Measurements from ENCODE around the gene COL1A2. TPM values are rescaled to one million over a fixed set of nuclear protein-coding genes. Genes with fewer than 3 reads are reported as not detected.

Gene COL1A2
- total and polyA plus RNA-seq, 2 donors (not counting 1 experiment from before 2014, with no cell fraction given), result 0.46 to 0.47 TPM

GRCh38 chr7:94444813-94445212 is 50.1 kb downstream of the COL1A2 start:
- Histone ChIP-seq H2AFZ (ENCODE audit: insufficient read depth, low read depth, low read length, poor library complexity, severe bottlenecking) (no peak overlapping the region), H3K27me3 (replicated peaks in 1 of 4; ENCODE audit: control extremely low read depth in 1 of 4, control insufficient read depth in 3 of 4, insufficient read depth in 4 of 4, low read length in 3 of 4) (peaks cover 0 to 9% (median 0%) of the 10 kb centered on the region in 4 experiments), H3K9me3 (ENCODE audit: control extremely low read depth in 1 of 3, control insufficient read depth in 2 of 3, insufficient read depth in 1 of 3, low read length in 2 of 3) (peaks cover 0 to 4% (median 0%) of the 10 kb centered on the region in 3 donors), H3K36me3 (replicated peaks in 1 of 2; ENCODE audit: control extremely low read depth in 1 of 2, control insufficient read depth in 1 of 2, extremely low read depth in 1 of 2, insufficient read depth in 2 of 2, low read length in 1 of 2) (no peaks in the 10 kb centered on the region), H3K27ac (ENCODE audit: low read length in 2 of 2) (no peak overlapping the region), H3K4me3 (ENCODE audit: control extremely low read depth in 1 of 5, extremely low read depth in 1 of 5, insufficient read depth in 1 of 5, low read depth in 2 of 5, low read length in 4 of 5) (no peak overlapping the region), H4K20me1 (ENCODE audit: control insufficient read depth, insufficient read depth, low read length, poor library complexity, severe bottlenecking) (no peaks in the 10 kb centered on the region), H3K79me2 (ENCODE audit: control insufficient read depth, insufficient read depth, low read length) (no peaks in the 10 kb centered on the region), H3K4me2 (replicated peaks; ENCODE audit: low read depth, low read length, poor library complexity, severe bottlenecking) (no peak overlapping the region), H3K4me1 (ENCODE audit: control insufficient read depth in 2 of 2, insufficient read depth in 2 of 2, low read length in 2 of 2) (no peaks in the 10 kb centered on the region), H3K9ac (ENCODE audit: low read length) (no peak overlapping the region)
- Mint-ChIP-seq H3K4me3 (no peak overlapping the region), H3K4me1 (no peaks in the 10 kb centered on the region), H3K27ac (no peak overlapping the region), H3K9me3 (ENCODE audit: insufficient read depth) (no peaks in the 10 kb centered on the region), H3K27me3 (peaks cover 16% of the 10 kb centered on the region)
- POLR2A ChIA-PET, result no interaction called here
- TF ChIP-seq EZH2 (IDR thresholded peaks at IDR 0.05; ENCODE audit: borderline replicate concordance, insufficient read depth, low read depth, low read length, poor library complexity, severe bottlenecking), result no peak
- TF ChIP-seq, protein P1, sequence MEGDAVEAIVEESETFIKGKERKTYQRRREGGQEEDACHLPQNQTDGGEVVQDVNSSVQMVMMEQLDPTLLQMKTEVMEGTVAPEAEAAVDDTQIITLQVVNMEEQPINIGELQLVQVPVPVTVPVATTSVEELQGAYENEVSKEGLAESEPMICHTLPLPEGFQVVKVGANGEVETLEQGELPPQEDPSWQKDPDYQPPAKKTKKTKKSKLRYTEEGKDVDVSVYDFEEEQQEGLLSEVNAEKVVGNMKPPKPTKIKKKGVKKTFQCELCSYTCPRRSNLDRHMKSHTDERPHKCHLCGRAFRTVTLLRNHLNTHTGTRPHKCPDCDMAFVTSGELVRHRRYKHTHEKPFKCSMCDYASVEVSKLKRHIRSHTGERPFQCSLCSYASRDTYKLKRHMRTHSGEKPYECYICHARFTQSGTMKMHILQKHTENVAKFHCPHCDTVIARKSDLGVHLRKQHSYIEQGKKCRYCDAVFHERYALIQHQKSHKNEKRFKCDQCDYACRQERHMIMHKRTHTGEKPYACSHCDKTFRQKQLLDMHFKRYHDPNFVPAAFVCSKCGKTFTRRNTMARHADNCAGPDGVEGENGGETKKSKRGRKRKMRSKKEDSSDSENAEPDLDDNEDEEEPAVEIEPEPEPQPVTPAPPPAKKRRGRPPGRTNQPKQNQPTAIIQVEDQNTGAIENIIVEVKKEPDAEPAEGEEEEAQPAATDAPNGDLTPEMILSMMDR (IDR thresholded peaks at IDR 0.05), result no peak
- no peak for ATAC-seq (ENCODE audit: low read depth)
- CTCF ChIA-PET, result interaction anchor here (0.9 to 9.0 kb wide), 5 partner anchors 7 to 1032 kb away, joined by 3 to 246 read pairs (median 7); no protein-coding TSS in a partner anchor
- intact Hi-C loops (cut with micrococcal nuclease), result loop anchor here (5.0 kb wide), 2 partner anchors 212 to 802 kb away; partner anchors contain the start of gene SGCE
- DNase-seq, result no peak
- WGBS (ENCODE audit: insufficient coverage), result no CpG with 5 or more reads among the region's 2 CpGs

DNA sequence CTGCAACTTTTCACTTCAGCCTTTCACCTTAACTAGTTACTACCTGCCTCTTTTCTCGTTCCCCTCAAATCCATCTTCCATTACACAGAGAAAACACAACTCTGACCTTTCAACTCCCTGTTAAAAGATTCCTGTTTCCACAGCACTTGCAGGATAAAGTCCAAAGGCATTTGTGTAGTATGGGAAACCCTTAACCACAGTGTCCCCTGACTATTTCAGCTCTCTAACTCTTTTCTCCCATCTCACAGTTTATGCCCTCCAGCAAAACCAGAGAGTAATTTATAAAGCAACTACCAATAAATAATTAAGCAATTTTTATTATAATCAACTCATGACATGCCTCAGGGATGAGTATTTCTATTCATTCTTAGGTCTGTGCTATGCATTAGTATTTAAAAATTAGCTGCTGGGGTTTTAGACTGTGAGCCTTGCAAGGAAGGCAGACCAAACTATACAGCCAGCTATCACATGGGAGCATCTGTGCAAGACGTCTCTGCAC is 51.0 kb downstream of the COL1A2 start:
- Histone ChIP-seq H3K4me3 (ENCODE audit: control extremely low read depth in 1 of 5, extremely low read depth in 1 of 5, insufficient read depth in 1 of 5, low read depth in 2 of 5, low read length in 4 of 5) (no peak overlapping the region), H3K27ac (ENCODE audit: low read length in 2 of 2) (no peak overlapping the region), H3K9ac (ENCODE audit: low read length) (no peak overlapping the region), H4K20me1 (ENCODE audit: control insufficient read depth, insufficient read depth, low read length, poor library complexity, severe bottlenecking) (no peaks in the 10 kb centered on the region), H3K36me3 (replicated peaks in 1 of 2; ENCODE audit: control extremely low read depth in 1 of 2, control insufficient read depth in 1 of 2, extremely low read depth in 1 of 2, insufficient read depth in 2 of 2, low read length in 1 of 2) (no peaks in the 10 kb centered on the region), H2AFZ (ENCODE audit: insufficient read depth, low read depth, low read length, poor library complexity, severe bottlenecking) (no peak overlapping the region), H3K4me1 (ENCODE audit: control insufficient read depth in 2 of 2, insufficient read depth in 2 of 2, low read length in 2 of 2) (no peaks in the 10 kb centered on the region), H3K27me3 (replicated peaks in 1 of 4; ENCODE audit: control extremely low read depth in 1 of 4, control insufficient read depth in 3 of 4, insufficient read depth in 4 of 4, low read length in 3 of 4) (peaks cover 0 to 9% (median 0%) of the 10 kb centered on the region in 4 experiments), H3K4me2 (replicated peaks; ENCODE audit: low read depth, low read length, poor library complexity, severe bottlenecking) (no peak overlapping the region), H3K9me3 (ENCODE audit: control extremely low read depth in 1 of 3, control insufficient read depth in 2 of 3, insufficient read depth in 1 of 3, low read length in 2 of 3) (peaks cover 0 to 4% (median 0%) of the 10 kb centered on the region in 3 donors), H3K79me2 (ENCODE audit: control insufficient read depth, insufficient read depth, low read length) (no peaks in the 10 kb centered on the region)
- POLR2A ChIA-PET, result no interaction called here
- ATAC-seq (ENCODE audit: low read depth), result no peak
- Mint-ChIP-seq H3K27ac (no peak overlapping the region), H3K27me3 (peaks cover 16% of the 10 kb centered on the region), H3K9me3 (ENCODE audit: insufficient read depth) (no peaks in the 10 kb centered on the region), H3K4me1 (no peaks in the 10 kb centered on the region), H3K4me3 (no peak overlapping the region)
- no peak for DNase-seq
- intact Hi-C loops (cut with micrococcal nuclease), result loop anchor here (5.0 kb wide), 2 partner anchors 212 to 802 kb away; partner anchors contain the start of gene SGCE
- 100% methylated on average over 1 of the region's 2 CpGs for WGBS (ENCODE audit: insufficient coverage)
- TF ChIP-seq, protein P1 (IDR thresholded peaks at IDR 0.05), result no peak
- no peak for TF ChIP-seq EZH2 (IDR thresholded peaks at IDR 0.05; ENCODE audit: borderline replicate concordance, insufficient read depth, low read depth, low read length, poor library complexity, severe bottlenecking)
- CTCF ChIA-PET, result interaction anchor here (1.2 to 9.0 kb wide), 6 partner anchors 8 to 1244 kb away, joined by 3 to 246 read pairs (median 6); no protein-coding TSS in a partner anchor
